OCI-LY3 (cell line): Measurements from ENCODE around the gene ROR2.

Experiments
- CTCF ChIP-seq: fragments of 200-600, 300-600 bp; sonication (generic); IDR thresholded peaks from 2 replicates; pipeline ENCODE4 v1.5.1; 2014; ENCODE audit warnings: antibody characterized with exemption, low read length, low read depth
- EZH2phosphoT487 ChIP-seq: fragments of 200-600 bp; shearing (Covaris generic); IDR thresholded peaks from 2 replicates; pipeline ENCODE4 v1.6.1; 2018; ENCODE audit warnings: antibody characterized with exemption, mixed run types, low read depth

GRCh38 chr9:91694081-91694870 lies 255.8 kb downstream of the ROR2 start:
- TF ChIP-seq CTCF (no peak), EZH2phosphoT487 (no peak)
